T1000 (cell line): ENCODE results near the gene C18orf32.
"Not testable (repeated sequence)": the region's sequence is repeated elsewhere in the genome, so short reads cannot be mapped to it uniquely, and the experiment has no call there.

ENCODE experiments used
- DNase-seq: peaks from one replicate; lab custom pipeline; 2025; ENCODE audit warnings: mixed read lengths; lab: John Stamatoyannopoulos, UW

C18orf32 gene

GRCh38 chr18:49500201-49500921 is 13.3 kb upstream of the C18orf32 start:
- no peak for DNase-seq

- DNase-seq = no peak
These were observed 12.1 kb upstream of the C18orf32 start for GRCh38 chr18:49499046-49499637.

- DNase-seq = no peak
These were observed 8.4 kb upstream of the C18orf32 start for GRCh38 chr18:49495480-49495879.

- no peak for DNase-seq
These were observed 8.0 kb upstream of the C18orf32 start for GRCh38 chr18:49495076-49495475.

- DNase-seq = no peak
These were observed 7.6 kb upstream of the C18orf32 start for GRCh38 chr18:49494660-49495059.

- no peak for DNase-seq
These were observed 5.6 kb upstream of the C18orf32 start for GRCh38 chr18:49492694-49493033.

- peak; percentile 65 for DNase-seq
These were observed 5.0 kb upstream of the C18orf32 start, which contains the start of gene RPL17 for GRCh38 chr18:49491857-49492693. Gene RPL17 (minus strand): TSS chr18:49492465.

GRCh38 chr18:49491534-49491856 is 4.5 kb upstream of the C18orf32 start:
- DNase-seq = no peak

GRCh38 chr18:49490246-49490762 is 3.3 kb upstream of the C18orf32 start:
- DNase-seq = no peak

- no peak for DNase-seq
These were observed 777 bp upstream of the C18orf32 start for GRCh38 chr18:49487711-49488310.

GRCh38 chr18:49486606-49486952 is 455 bp downstream of the C18orf32 start:
- no peak for DNase-seq

GRCh38 chr18:49486134-49486533 is 900 bp downstream of the C18orf32 start:
- DNase-seq = no peak

- DNase-seq = no peak
These were observed 3.8 kb downstream of the C18orf32 start for GRCh38 chr18:49483198-49483597.

GRCh38 chr18:49481907-49482306 is 5.1 kb downstream of the C18orf32 start:
- DNase-seq = no peak

GRCh38 chr18:49481317-49481716 is 5.7 kb downstream of the C18orf32 start:
- no peak for DNase-seq

- DNase-seq = no peak
These were observed 7.5 kb downstream of the C18orf32 start for GRCh38 chr18:49479381-49480137.

GRCh38 chr18:49476664-49477411 is 10.2 kb downstream of the C18orf32 start:
- no peak for DNase-seq

GRCh38 chr18:49474935-49475334 is 12.1 kb downstream of the C18orf32 start:
- not testable (repeated sequence) for DNase-seq

GRCh38 chr18:49473721-49474120 is 13.3 kb downstream of the C18orf32 start:
- no peak for DNase-seq

- no peak for DNase-seq
These were observed 14.6 kb downstream of the C18orf32 start for GRCh38 chr18:49472459-49472858.

GRCh38 chr18:49471532-49471931 is 15.5 kb downstream of the C18orf32 start:
- no peak for DNase-seq
